ENCODE results near the gene ZNF474.

- TF ChIP-seq POLR2AphosphoS5 (IDR thresholded peaks at IDR 0.05) (no peak), CTCF (IDR thresholded peaks at IDR 0.05) (no peak)
Measured at GRCh38 chr5:122177161-122177560, 47.8 kb downstream of the ZNF474 start.
